CD14-positive monocyte (primary cell): ENCODE measurements around the gene NEDD1. TPM values are rescaled to one million over a fixed set of nuclear protein-coding genes. Genes with fewer than 3 reads are reported as not detected.

Experiments used
- DNase-seq, 3 donors: peaks; one replicate each; pipeline ENCODE4 v3.0.0-alpha.2; 2011 to 2022
- H2AFZ ChIP-seq: 2 replicates; pipeline ENCODE4 v1.6.0; 2012; ENCODE audit warnings: mild to moderate bottlenecking, low read depth, low read length, inconsistent platforms; ENCODE audit not compliant: insufficient read depth, poor library complexity, severe bottlenecking
- H3K27ac ChIP-seq, 2 donors: 1 replicate in 1 of 2; 2 replicates in 1 of 2; pipeline ENCODE4 v1.5.1; 2012 to 2013; ENCODE audit warnings: low read length in 2 of 2, control low read depth in 1 of 2, inconsistent platforms in 1 of 2, low read depth in 1 of 2, mild to moderate bottlenecking in 1 of 2
- H3K27me3 ChIP-seq, 2 donors: one replicate each; pipeline versions ENCODE4 v1.6.0 to v1.6.1; 2011 to 2013; ENCODE audit warnings: low read length in 2 of 2; ENCODE audit not compliant: control insufficient read depth in 2 of 2, insufficient read depth in 2 of 2
- H3K36me3 ChIP-seq, 2 donors: replicated peaks in 1 of 2; 1 replicate in 1 of 2; 2 replicates in 1 of 2; pipeline versions ENCODE4 v1.5.1 to v1.6.1; 2012 to 2013; ENCODE audit warnings: low read length in 2 of 2, control low read depth in 1 of 2, inconsistent platforms in 1 of 2, mild to moderate bottlenecking in 1 of 2; ENCODE audit not compliant: insufficient read depth in 2 of 2, control insufficient read depth in 1 of 2
- H3K4me1 ChIP-seq, 2 donors: 1 replicate in 1 of 2; 2 replicates in 1 of 2; pipeline versions ENCODE4 v1.5.1 to v1.6.1; 2012 to 2013; ENCODE audit warnings: low read length in 2 of 2, control low read depth in 1 of 2, inconsistent platforms in 1 of 2, mild to moderate bottlenecking in 1 of 2, moderate library complexity in 1 of 2; ENCODE audit not compliant: insufficient read depth in 2 of 2, control insufficient read depth in 1 of 2
- H3K4me2 ChIP-seq: replicated peaks from 2 replicates; pipeline ENCODE3; 2012; ENCODE audit warnings: low read length, moderate library complexity, mild to moderate bottlenecking; ENCODE audit not compliant: poor library complexity, severe bottlenecking; ENCODE audit errors: extremely low read depth
- H3K4me3 ChIP-seq, 3 experiments: fragments of 200-600 bp in 1 of 3; sonication (generic) in 1 of 3; replicated peaks in 1 of 3; 1 replicate in 2 of 3; 2 replicates in 1 of 3; pipeline ENCODE4 v1.5.1; 2011 to 2013; ENCODE audit warnings: low read length in 3 of 3, mild to moderate bottlenecking in 3 of 3, control low read depth in 2 of 3, low read depth in 2 of 3, inconsistent platforms in 1 of 3, moderate library complexity in 1 of 3
- H3K79me2 ChIP-seq: 2 replicates; pipeline ENCODE4 v1.6.0; 2012; ENCODE audit warnings: mild to moderate bottlenecking, control low read depth, inconsistent platforms, low read length, moderate library complexity; ENCODE audit not compliant: insufficient read depth
- H3K9ac ChIP-seq: 2 replicates; pipeline ENCODE4 v1.6.0; 2017; ENCODE audit warnings: low read length, mild to moderate bottlenecking; ENCODE audit not compliant: insufficient read depth, poor library complexity, severe bottlenecking
- H3K9me3 ChIP-seq, 2 donors: replicated peaks in 1 of 2; 1 replicate in 1 of 2; 2 replicates in 1 of 2; pipeline versions ENCODE4 v1.5.1 to v1.6.1; 2012 to 2013; ENCODE audit warnings: low read length in 2 of 2, control low read depth in 1 of 2; ENCODE audit not compliant: control insufficient read depth in 1 of 2, insufficient read depth in 1 of 2
- H4K20me1 ChIP-seq: 2 replicates; pipeline ENCODE4 v1.6.0; 2012; ENCODE audit warnings: mild to moderate bottlenecking, low read length, control low read depth, moderate library complexity; ENCODE audit not compliant: insufficient read depth
- H3K27ac Mint-ChIP-seq, 7 donors: one replicate each; pipeline ENCODE4 v1.8.0; 2020; ENCODE audit warnings: mild to moderate bottlenecking in 7 of 7, mixed read lengths in 7 of 7, moderate library complexity in 6 of 7, inconsistent platforms in 2 of 7
- H3K27me3 Mint-ChIP-seq, 3 donors: one replicate each; pipeline ENCODE4 v1.8.0; 2021 to 2022; ENCODE audit warnings: low read depth in 3 of 3, mild to moderate bottlenecking in 3 of 3, mixed read lengths in 3 of 3, moderate library complexity in 3 of 3, inconsistent platforms in 1 of 3
- H3K36me3 Mint-ChIP-seq, 2 donors: one replicate each; pipeline ENCODE4 v1.8.0; 2020; ENCODE audit warnings: mixed read lengths in 2 of 2, inconsistent platforms in 1 of 2, mild to moderate bottlenecking in 1 of 2
- H3K4me1 Mint-ChIP-seq: one replicate; pipeline ENCODE4 v1.8.0; 2020; ENCODE audit warnings: mild to moderate bottlenecking, mixed read lengths
- H3K4me3 Mint-ChIP-seq, 2 donors: one replicate each; pipeline ENCODE4 v1.8.0; 2020; ENCODE audit warnings: mild to moderate bottlenecking in 2 of 2, mixed read lengths in 2 of 2, moderate library complexity in 1 of 2
- H3K9me3 Mint-ChIP-seq, 7 donors: one replicate each; pipeline ENCODE4 v1.8.0; 2020 to 2022; ENCODE audit warnings: mixed read lengths in 7 of 7, mild to moderate bottlenecking in 6 of 7, moderate library complexity in 6 of 7, inconsistent platforms in 2 of 7
- CTCF ChIP-seq: fragments of 200-600 bp; IDR thresholded peaks from one replicate; pipeline ENCODE4 v1.8.0; 2022; ENCODE audit warnings: antibody characterized with exemption, mild to moderate bottlenecking
- WGBS: methylation state at CpG from one replicate; pipeline ENCODE4 v1.1.5; 2013; ENCODE audit warnings: missing lambda C conversion rate; ENCODE audit not compliant: insufficient coverage; 5-methylcytosine and 5-hydroxymethylcytosine counted together
- intact Hi-C, 2 donors: fragments of 100-400 bp; cut with micrococcal nuclease; formaldehyde crosslinking; loops; one replicate each; pipeline versions ENCODE4 v1.15.0 to v1.15.1; 2023
- polyA plus RNA-seq, 3 donors: library from polyadenylated mRNA; depleted of rRNA in 1 of 3; unstranded in 2 of 3; stranded (reverse) in 1 of 3; fragments of 300-500 nt in 2 of 3; fragments of >200 nt in 1 of 3; fragmentation: Illumina TruSeq in 2 of 3; gene quantifications; 1 replicate in 2 of 3; 2 replicates in 1 of 3; pipeline ENCODE4 v1.2.3, GENCODE V29; 2012 to 2021

Gene NEDD1
- polyA plus RNA-seq, 3 donors, result 5.5 to 18.6 (median 5.8) TPM

- Histone ChIP-seq H3K9ac (no peak overlapping the region), H3K27me3 (no peaks in the 10 kb centered on the region), H3K36me3 (no peaks in the 10 kb centered on the region), H3K79me2 (no peaks in the 10 kb centered on the region), H3K4me2 (no peak overlapping the region), H3K9me3 (no peaks in the 10 kb centered on the region), H3K4me1 (no peaks in the 10 kb centered on the region), H2AFZ (no peak overlapping the region), H3K4me3 (no peak overlapping the region), H4K20me1 (no peaks in the 10 kb centered on the region), H3K27ac (no peak overlapping the region)
- DNase-seq, result no peak
- TF ChIP-seq CTCF, result no peak
- Mint-ChIP-seq H3K27ac (no peak overlapping the region), H3K9me3 (peaks cover 3 to 12% (median 8%) of the 10 kb centered on the region in 7 donors), H3K4me3 (no peak overlapping the region), H3K4me1 (no peaks in the 10 kb centered on the region), H3K27me3 (peaks cover 0 to 2% (median 2%) of the 10 kb centered on the region in 3 donors), H3K36me3 (no peaks in the 10 kb centered on the region)
- 100% methylated on average over 1 of the region's 2 CpGs for WGBS
- intact Hi-C loops, result no loop called here
Measured at GRCh38 chr12:96861656-96862055, 45.4 kb upstream of the NEDD1 start.

DNA sequence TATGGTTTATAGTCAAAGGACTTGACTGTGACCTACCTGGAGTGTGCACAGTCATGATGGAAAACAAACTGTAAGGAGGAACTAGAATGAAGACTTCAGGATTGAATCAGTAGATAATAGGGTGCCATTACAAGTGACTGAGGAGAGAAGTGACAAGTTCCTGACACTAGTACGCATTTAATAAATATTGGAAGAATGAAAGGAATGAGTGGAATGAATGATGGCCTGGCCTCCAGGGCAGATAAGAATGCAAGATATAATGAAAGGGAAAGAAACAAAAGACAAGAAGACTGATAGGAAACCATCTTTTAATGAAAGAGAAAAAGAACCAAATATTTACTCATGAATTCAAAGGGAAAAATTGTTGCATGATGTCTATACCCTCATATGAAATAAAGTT, 44.7 kb upstream of the NEDD1 start:
- TF ChIP-seq CTCF, result no peak
- H3K27ac ChIP-seq, result no peak overlapping the region
- no peak overlapping the region for H3K4me2 ChIP-seq
- intact Hi-C loops, result no loop called here
- Mint-ChIP-seq H3K9me3 (peaks cover 1 to 6% (median 4%) of the 10 kb centered on the region in 7 donors), H3K4me3 (no peak overlapping the region), H3K36me3 (no peaks in the 10 kb centered on the region), H3K27ac (no peak overlapping the region), H3K4me1 (no peaks in the 10 kb centered on the region), H3K27me3 (peaks cover 0 to 2% (median 2%) of the 10 kb centered on the region in 3 donors)
- H3K79me2 ChIP-seq, result no peaks in the 10 kb centered on the region
- WGBS, result no CpG with 5 or more reads among the region's 1 CpG
- H4K20me1 ChIP-seq, result no peaks in the 10 kb centered on the region
- no peaks in the 10 kb centered on the region for H3K9me3 ChIP-seq
- H3K27me3 ChIP-seq, result no peaks in the 10 kb centered on the region
- H3K9ac ChIP-seq, result no peak overlapping the region
- no peak overlapping the region for H2AFZ ChIP-seq
- DNase-seq, result no peak
- H3K4me1 ChIP-seq, result no peaks in the 10 kb centered on the region
- no peaks in the 10 kb centered on the region for H3K36me3 ChIP-seq
- H3K4me3 ChIP-seq, result no peak overlapping the region
